Nephron progenitor cell (in vitro differentiated cells): ENCODE data around the gene ZNF606.
A peak's percentile ranks its signal among the peaks of the same experiment; 100 is the strongest.

Experiments used
- DNase-seq: peaks from one replicate; pipeline ENCODE4 v3.0.0; 2021
- H3K27ac Mint-ChIP-seq: 2 replicates; pipeline ENCODE4 v1.8.0; 2021; ENCODE audit warnings: mild to moderate bottlenecking, moderate library complexity, mixed read lengths
- H3K27me3 Mint-ChIP-seq: 2 replicates; pipeline ENCODE4 v1.8.0; 2021; ENCODE audit warnings: mild to moderate bottlenecking, low read depth, mixed read lengths; ENCODE audit not compliant: poor library complexity
- H3K36me3 Mint-ChIP-seq: 2 replicates; pipeline ENCODE4 v1.8.0; 2021; ENCODE audit warnings: low read depth, mixed read lengths
- H3K4me1 Mint-ChIP-seq: 2 replicates; pipeline ENCODE4 v1.8.0; 2021; ENCODE audit warnings: mixed read lengths
- H3K4me3 Mint-ChIP-seq: 2 replicates; pipeline ENCODE4 v1.8.0; 2021; ENCODE audit warnings: mild to moderate bottlenecking, moderate library complexity, mixed read lengths
- H3K9me3 Mint-ChIP-seq: 2 replicates; pipeline ENCODE4 v1.8.0; 2021; ENCODE audit warnings: mild to moderate bottlenecking, moderate library complexity, mixed read lengths
- CTCF ChIP-seq: fragments of 200-600 bp; sonication (generic); IDR thresholded peaks from 2 replicates; pipeline ENCODE4 v1.5.0; 2021; ENCODE audit warnings: antibody characterized with exemption

Gene ZNF606

GRCh38 chr19:58002384-58003173, at the start of gene ZNF606:
TSS of gene ZNF606 (minus strand) at chr19:58002820. CDS start at chr19:58001319, 1,501 bp downstream.
- Mint-ChIP-seq H3K9me3 (peaks cover 98% of the 10 kb centered on the region), H3K27me3 (peaks cover 13% of the 10 kb centered on the region), H3K27ac (peak within 1 kb of the TSS; percentile 81), H3K4me1 (peaks cover 12% of the 10 kb centered on the region), H3K4me3 (peak within 1 kb of the TSS; percentile 87), H3K36me3 (peaks cover 95% of the 10 kb centered on the region)
- peak; percentile 85 for DNase-seq
- no peak for TF ChIP-seq CTCF

DNA sequence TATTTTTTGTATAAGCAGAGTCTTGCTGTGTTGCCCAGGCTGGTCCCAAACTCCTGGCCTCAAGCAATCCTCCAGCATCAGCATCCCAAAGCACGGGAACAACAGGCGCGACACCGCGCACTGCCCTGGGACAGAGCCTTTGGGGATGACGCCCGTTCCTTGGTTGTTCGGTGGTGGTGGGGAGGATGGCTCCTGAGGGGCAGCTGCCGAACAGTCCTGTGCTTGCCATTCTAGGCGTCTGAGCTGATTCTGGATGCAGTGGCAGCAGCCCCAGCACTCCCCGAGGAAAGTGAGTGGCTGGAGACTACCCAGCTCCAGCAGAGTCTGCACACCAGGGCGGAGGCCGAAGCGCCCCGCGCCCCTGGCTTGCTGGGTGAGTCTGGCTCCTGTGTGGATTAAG, 49.6 kb upstream of the ZNF606 start:
- no peaks in the 10 kb centered on the region for H3K36me3 Mint-ChIP-seq
- no peak for TF ChIP-seq CTCF
- no peaks in the 10 kb centered on the region for H3K4me1 Mint-ChIP-seq
- peaks cover 81% of the 10 kb centered on the region for H3K9me3 Mint-ChIP-seq
- DNase-seq: no peak
- peaks cover 3% of the 10 kb centered on the region for H3K27me3 Mint-ChIP-seq
- H3K4me3 Mint-ChIP-seq: no peak overlapping the region
- no peak overlapping the region for H3K27ac Mint-ChIP-seq

- peaks cover 10% of the 10 kb centered on the region for H3K27me3 Mint-ChIP-seq
- no peak overlapping the region for H3K4me3 Mint-ChIP-seq
- peaks cover 89% of the 10 kb centered on the region for H3K9me3 Mint-ChIP-seq
- no peak for DNase-seq
- H3K4me1 Mint-ChIP-seq: no peaks in the 10 kb centered on the region
- H3K27ac Mint-ChIP-seq: no peak overlapping the region
- no peak for TF ChIP-seq CTCF
- H3K36me3 Mint-ChIP-seq: no peaks in the 10 kb centered on the region
Measured at GRCh38 chr19:58047672-58048071, 45.1 kb upstream of the ZNF606 start.

- H3K36me3 Mint-ChIP-seq: peaks cover 2% of the 10 kb centered on the region
- no peak overlapping the region for H3K27ac Mint-ChIP-seq
- H3K27me3 Mint-ChIP-seq: peaks cover 13% of the 10 kb centered on the region
- no peak for DNase-seq
- no peak overlapping the region for H3K4me3 Mint-ChIP-seq
- no peak for TF ChIP-seq CTCF
- no peaks in the 10 kb centered on the region for H3K4me1 Mint-ChIP-seq
- H3K9me3 Mint-ChIP-seq: peaks cover 89% of the 10 kb centered on the region
Measured at GRCh38 chr19:58046856-58047255, 44.2 kb upstream of the ZNF606 start.

GRCh38 chr19:58045411-58046050, 42.9 kb upstream of the ZNF606 start:
- peaks cover 19% of the 10 kb centered on the region for H3K27me3 Mint-ChIP-seq
- no peak for DNase-seq
- H3K9me3 Mint-ChIP-seq: peaks cover 88% of the 10 kb centered on the region
- peaks cover 5% of the 10 kb centered on the region for H3K36me3 Mint-ChIP-seq
- no peak for TF ChIP-seq CTCF
- H3K4me3 Mint-ChIP-seq: no peak overlapping the region
- no peaks in the 10 kb centered on the region for H3K4me1 Mint-ChIP-seq
- no peak overlapping the region for H3K27ac Mint-ChIP-seq
